Hepatocyte (in vitro differentiated cells): ENCODE results near the gene UBN1. TPM values are rescaled to one million over a fixed set of nuclear protein-coding genes. Genes with fewer than 3 reads are reported as not detected.

Experiments
- DNase-seq: peaks from one replicate; pipeline ENCODE4 v3.0.0-alpha.2; 2016; ENCODE audit warnings: low spot score
- H2AFZ ChIP-seq: fragments of 200-600 bp; sonication (generic); 2 replicates; pipeline ENCODE4 v1.6.0; 2016; ENCODE audit warnings: antibody characterized with exemption, mild to moderate bottlenecking
- H3K27ac ChIP-seq: fragments of 200-600 bp; sonication (generic); 2 replicates; pipeline ENCODE4 v1.5.1; 2016; ENCODE audit warnings: mild to moderate bottlenecking
- H3K27me3 ChIP-seq: fragments of 200-600 bp; sonication (generic); 2 replicates; pipeline ENCODE4 v1.6.1; 2016
- H3K36me3 ChIP-seq: fragments of 200-600 bp; sonication (generic); replicated peaks from 2 replicates; pipeline ENCODE4 v1.5.1; 2016; ENCODE audit warnings: low read depth; ENCODE audit not compliant: insufficient read depth
- H3K4me1 ChIP-seq: fragments of 200-600 bp; sonication (generic); 2 replicates; pipeline ENCODE4 v1.5.1; 2016; ENCODE audit warnings: mild to moderate bottlenecking, moderate library complexity; ENCODE audit not compliant: insufficient read depth
- H3K4me2 ChIP-seq: fragments of 200-600 bp; sonication (generic); 2 replicates; pipeline ENCODE4 v1.6.0; 2016
- H3K4me3 ChIP-seq: fragments of 200-600 bp; sonication (generic); 2 replicates; pipeline ENCODE4 v1.5.1; 2016; ENCODE audit warnings: mild to moderate bottlenecking
- H3K79me2 ChIP-seq: fragments of 200-600 bp; sonication (generic); 2 replicates; pipeline ENCODE4 v1.6.0; 2017; ENCODE audit warnings: mild to moderate bottlenecking
- H3K9me2 ChIP-seq: fragments of 200-600 bp; sonication (generic); replicated peaks from 2 replicates; pipeline ENCODE4 v1.6.0; 2017; ENCODE audit warnings: mild to moderate bottlenecking; ENCODE audit not compliant: insufficient read depth
- H3K9me3 ChIP-seq: fragments of 200-600 bp; sonication (generic); 2 replicates; pipeline ENCODE4 v1.5.1; 2016; ENCODE audit warnings: low read depth, mild to moderate bottlenecking
- H4K20me1 ChIP-seq: fragments of 200-600 bp; sonication (generic); 2 replicates; pipeline ENCODE4 v1.6.0; 2016; ENCODE audit warnings: mild to moderate bottlenecking; ENCODE audit not compliant: insufficient read depth, poor library complexity, severe bottlenecking
- CTCF ChIP-seq: fragments of 200-600 bp; sonication (generic); IDR thresholded peaks from 2 replicates; pipeline ENCODE4 v1.5.1; 2016; ENCODE audit warnings: antibody characterized with exemption, mild to moderate bottlenecking; ENCODE audit not compliant: poor library complexity
- EZH2 ChIP-seq: fragments of 200-600 bp; sonication (generic); IDR thresholded peaks from 2 replicates; pipeline ENCODE4 v1.6.1; 2016; ENCODE audit warnings: antibody characterized with exemption, mild to moderate bottlenecking, borderline replicate concordance
- EZH2phosphoT487 ChIP-seq: fragments of 200-600 bp; sonication (generic); IDR thresholded peaks from one replicate; pipeline ENCODE4 v1.6.1; 2018; ENCODE audit warnings: antibody characterized with exemption, mild to moderate bottlenecking, low read depth, moderate library complexity; ENCODE audit not compliant: unreplicated experiment, severe bottlenecking
- WGBS: methylation state at CpG from one replicate; pipeline ENCODE4 v1.1.6; 2016; ENCODE audit warnings: low lambda C conversion rate; ENCODE audit errors: missing lambda C conversion rate; 5-methylcytosine and 5-hydroxymethylcytosine counted together
- polyA plus RNA-seq: library from polyadenylated mRNA; unstranded; fragments of >200 nt; fragmentation: Nextera tagmentation; extraction: Ambion mirVana; gene quantifications from 2 replicates; pipeline ENCODE4 v1.2.1, GENCODE V29; 2016
- total RNA-seq: library from RNA; depleted of rRNA; stranded (reverse); fragments of >200 nt; gene quantifications from 2 replicates; pipeline ENCODE4 v1.2.3, GENCODE V29; 2014

Gene UBN1
- total and polyA plus RNA-seq, 2 experiments from 2014 or later = 19.1 to 28.1 TPM

- Histone ChIP-seq H3K27ac (no peak overlapping the region), H3K9me2 (no peaks in the 10 kb centered on the region), H2AFZ (no peak overlapping the region), H3K4me2 (no peak overlapping the region), H3K9me3 (no peaks in the 10 kb centered on the region), H4K20me1 (no peaks in the 10 kb centered on the region), H3K79me2 (peaks cover 3% of the 10 kb centered on the region), H3K27me3 (no peaks in the 10 kb centered on the region), H3K4me3 (no peak overlapping the region), H3K36me3 (no peaks in the 10 kb centered on the region), H3K4me1 (peaks cover 15% of the 10 kb centered on the region)
- no peak for DNase-seq
- WGBS = 95% methylated on average over 19 of the region's 19 CpGs
- TF ChIP-seq EZH2 (no peak), EZH2phosphoT487 (no peak)
Observed at GRCh38 chr16:4799171-4799855, 48.0 kb upstream of the UBN1 start.

DNA sequence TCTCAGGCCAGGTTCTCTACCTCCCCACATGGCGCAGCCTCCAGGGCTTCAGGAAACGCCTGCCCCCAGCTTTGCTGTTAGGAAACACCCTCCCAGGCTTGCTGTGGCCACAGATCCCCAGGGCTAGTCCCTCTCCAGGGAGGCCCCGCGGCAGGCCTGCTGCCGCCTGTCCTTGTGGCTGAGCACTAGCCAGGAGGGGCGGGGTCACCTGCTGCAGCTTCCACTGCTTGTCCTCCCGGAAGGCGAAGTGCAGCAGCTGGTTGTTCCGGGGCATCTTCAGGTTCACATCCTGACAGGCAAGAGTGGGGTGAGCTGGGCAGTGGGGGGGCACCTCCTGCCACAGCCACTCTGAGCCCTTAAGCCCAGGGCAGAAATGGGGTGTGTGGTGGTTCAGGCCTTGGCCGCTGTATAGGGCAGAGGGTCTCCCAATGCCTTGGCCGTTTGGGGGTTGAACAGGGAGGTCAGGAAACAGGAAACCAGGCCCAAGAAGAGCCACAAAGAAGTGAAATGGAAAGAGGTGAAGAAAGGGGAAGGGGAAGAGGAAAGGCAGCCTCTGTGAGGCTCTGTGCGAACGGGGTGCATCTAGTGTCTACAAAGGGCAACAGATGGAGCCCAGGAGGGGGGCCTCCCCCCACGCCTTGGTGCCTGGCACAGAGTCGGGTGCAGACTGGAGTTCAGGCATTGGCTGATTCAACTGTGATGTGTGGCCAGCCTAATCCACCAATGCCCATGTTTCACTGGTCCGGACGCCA, 46.8 kb upstream of the UBN1 start:
- peaks cover 21% of the 10 kb centered on the region for H3K4me1 ChIP-seq
- no peaks in the 10 kb centered on the region for H4K20me1 ChIP-seq
- H3K79me2 ChIP-seq = peaks cover 3% of the 10 kb centered on the region
- TF ChIP-seq EZH2 = no peak
- TF ChIP-seq EZH2phosphoT487 = no peak
- no peak for TF ChIP-seq CTCF
- H3K27me3 ChIP-seq = no peaks in the 10 kb centered on the region
- no peak overlapping the region for H3K27ac ChIP-seq
- H3K4me2 ChIP-seq = peak overlapping the region; percentile 91
- H2AFZ ChIP-seq = no peak overlapping the region
- no peaks in the 10 kb centered on the region for H3K9me2 ChIP-seq
- H3K9me3 ChIP-seq = no peaks in the 10 kb centered on the region
- no peak for DNase-seq
- 88% methylated on average over 17 of the region's 17 CpGs for whole genome bisulfite sequencing
- H3K4me3 ChIP-seq = no peak overlapping the region
- no peaks in the 10 kb centered on the region for H3K36me3 ChIP-seq

GRCh38 chr16:4801051-4801961, 46.0 kb upstream of the UBN1 start:
- TF ChIP-seq CTCF = no peak
- no peak for TF ChIP-seq EZH2
- no peak for TF ChIP-seq EZH2phosphoT487
- peak overlapping the region; percentile 69 for H2AFZ ChIP-seq
- H3K27ac ChIP-seq = peak overlapping the region; percentile 56
- DNase-seq = no peak
- H3K79me2 ChIP-seq = peaks cover 3% of the 10 kb centered on the region
- peak overlapping the region; percentile 91 for H3K4me2 ChIP-seq
- H3K36me3 ChIP-seq = no peaks in the 10 kb centered on the region
- H3K4me1 ChIP-seq = peaks cover 21% of the 10 kb centered on the region
- no peaks in the 10 kb centered on the region for H3K27me3 ChIP-seq
- H3K4me3 ChIP-seq = peak overlapping the region; percentile 84
- no peaks in the 10 kb centered on the region for H3K9me3 ChIP-seq
- 43% methylated on average over 24 of the region's 29 CpGs for WGBS
- H3K9me2 ChIP-seq = no peaks in the 10 kb centered on the region
- H4K20me1 ChIP-seq = no peaks in the 10 kb centered on the region
